ENCODE measurements around the gene QSOX1.

DNA sequence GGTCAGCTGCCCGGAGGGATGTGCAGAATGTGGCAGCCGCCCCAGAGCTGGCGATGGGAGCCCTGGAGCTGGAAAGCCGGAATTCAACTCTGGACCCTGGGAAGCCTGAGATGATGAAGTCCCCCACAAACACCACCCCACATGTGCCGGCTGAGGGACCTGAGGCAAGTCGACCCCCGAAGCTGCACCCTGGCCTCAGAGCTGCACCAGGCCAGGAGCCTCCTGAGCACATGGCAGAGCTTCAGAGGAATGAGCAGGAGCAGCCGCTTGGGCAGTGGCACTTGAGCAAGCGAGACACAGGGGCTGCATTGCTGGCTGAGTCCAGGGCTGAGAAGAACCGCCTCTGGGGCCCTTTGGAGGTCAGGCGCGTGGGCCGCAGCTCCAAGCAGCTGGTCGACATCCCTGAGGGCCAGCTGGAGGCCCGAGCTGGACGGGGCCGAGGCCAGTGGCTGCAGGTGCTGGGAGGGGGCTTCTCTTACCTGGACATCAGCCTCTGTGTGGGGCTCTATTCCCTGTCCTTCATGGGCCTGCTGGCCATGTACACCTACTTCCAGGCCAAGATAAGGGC is 41.9 kb downstream of the QSOX1 start:
- TF ChIP-seq, protein P1, sequence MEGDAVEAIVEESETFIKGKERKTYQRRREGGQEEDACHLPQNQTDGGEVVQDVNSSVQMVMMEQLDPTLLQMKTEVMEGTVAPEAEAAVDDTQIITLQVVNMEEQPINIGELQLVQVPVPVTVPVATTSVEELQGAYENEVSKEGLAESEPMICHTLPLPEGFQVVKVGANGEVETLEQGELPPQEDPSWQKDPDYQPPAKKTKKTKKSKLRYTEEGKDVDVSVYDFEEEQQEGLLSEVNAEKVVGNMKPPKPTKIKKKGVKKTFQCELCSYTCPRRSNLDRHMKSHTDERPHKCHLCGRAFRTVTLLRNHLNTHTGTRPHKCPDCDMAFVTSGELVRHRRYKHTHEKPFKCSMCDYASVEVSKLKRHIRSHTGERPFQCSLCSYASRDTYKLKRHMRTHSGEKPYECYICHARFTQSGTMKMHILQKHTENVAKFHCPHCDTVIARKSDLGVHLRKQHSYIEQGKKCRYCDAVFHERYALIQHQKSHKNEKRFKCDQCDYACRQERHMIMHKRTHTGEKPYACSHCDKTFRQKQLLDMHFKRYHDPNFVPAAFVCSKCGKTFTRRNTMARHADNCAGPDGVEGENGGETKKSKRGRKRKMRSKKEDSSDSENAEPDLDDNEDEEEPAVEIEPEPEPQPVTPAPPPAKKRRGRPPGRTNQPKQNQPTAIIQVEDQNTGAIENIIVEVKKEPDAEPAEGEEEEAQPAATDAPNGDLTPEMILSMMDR (IDR thresholded peaks at IDR 0.05; ENCODE audit: insufficient read depth, low read depth, low read length) = no peak
- no peak for TF ChIP-seq EZH2 (IDR thresholded peaks at IDR 0.05; ENCODE audit: insufficient read depth, low read length)

All from astrocyte (in vitro differentiated cells and primary cell).